PFSK-1 (cell line): ENCODE measurements around the gene NSMCE1.

Experiments used
- POLR2AphosphoS5 ChIP-seq: IDR thresholded peaks from 2 replicates; pipeline ENCODE4 v1.6.1; 2012; ENCODE audit warnings: low read depth, mild to moderate bottlenecking, control low read depth, low read length, moderate library complexity
- REST ChIP-seq, 2 experiments: IDR thresholded peaks; 2 replicates each; pipeline versions ENCODE4 v1.6.1 to v1.8.0; 2011 to 2012; ENCODE audit warnings: low read depth in 2 of 2, low read length in 2 of 2, control low read depth in 1 of 2, inconsistent platforms in 1 of 2, mild to moderate bottlenecking in 1 of 2, moderate library complexity in 1 of 2; ENCODE audit not compliant: insufficient read depth in 1 of 2
- SIN3A ChIP-seq: IDR thresholded peaks from 2 replicates; pipeline ENCODE4 v1.6.1; 2012; ENCODE audit warnings: mild to moderate bottlenecking, low read length, moderate library complexity, borderline replicate concordance; ENCODE audit not compliant: insufficient read depth
- TAF1 ChIP-seq: IDR thresholded peaks from 2 replicates; pipeline ENCODE4 v1.6.1; 2012; ENCODE audit warnings: low read length, control low read depth, borderline replicate concordance; ENCODE audit not compliant: insufficient read depth

- TF ChIP-seq POLR2AphosphoS5 (no peak), SIN3A (no peak), REST (IDR thresholded peaks at IDR 0.05; ENCODE audit: insufficient read depth in 1 of 2, low read depth in 2 of 2, low read length in 2 of 2) (no peak), TAF1 (no peak)
Measured at GRCh38 chr16:27273670-27274423, 5.3 kb upstream of the NSMCE1 start.
